Measurements from ENCODE around the gene RPRD1B.

GRCh38 chr20:38044685-38045084, 11.1 kb downstream of the RPRD1B start:
- TF ChIP-seq CTCF (IDR thresholded peaks at IDR 0.05; ENCODE audit: low read length), result no peak
- TF ChIP-seq EZH2 (optimal IDR thresholded peaks at IDR 0.05; ENCODE audit: low read depth, low read length), result no peak
